BJ (cell line): ENCODE measurements around the gene CAPS. TPM values are rescaled to one million over a fixed set of nuclear protein-coding genes. Genes with fewer than 3 reads are reported as not detected.

ENCODE experiments used
- CTCF ChIA-PET: fragments of 350-600 bp; formaldehyde crosslinking; extraction: SDS; loops from one replicate; lab custom pipeline; 2021; ENCODE audit warnings: antibody characterized with exemption, inconsistent platforms; lab: Yijun Ruan, JAX
- POLR2A ChIA-PET: fragments of 300-600 bp; sonication (Branson Sonifier 250); formaldehyde crosslinking; extraction: SDS; loops from one replicate; lab custom pipeline; 2021; ENCODE audit warnings: antibody characterized with exemption; lab: Charles Lee
- DNase-seq: peaks from one replicate; pipeline ENCODE4 v3.0.0-alpha.2; 2011; ENCODE audit warnings: low read depth
- H3K27me3 ChIP-seq: 2 replicates; pipeline ENCODE4 v1.6.0; 2011; ENCODE audit warnings: low read length; ENCODE audit not compliant: control insufficient read depth, insufficient read depth
- H3K36me3 ChIP-seq: 2 replicates; pipeline ENCODE4 v1.5.1; 2011; ENCODE audit warnings: low read length; ENCODE audit not compliant: control insufficient read depth, insufficient read depth
- H3K4me3 ChIP-seq: 2 replicates; pipeline ENCODE4 v1.5.1; 2011; ENCODE audit warnings: low read depth, mild to moderate bottlenecking, control low read depth, low read length
- CTCF ChIP-seq: IDR thresholded peaks from 2 replicates; pipeline ENCODE4 v1.5.1; 2011; ENCODE audit warnings: low read depth, mild to moderate bottlenecking, control low read depth, inconsistent platforms, low read length, moderate library complexity; ENCODE audit not compliant: insufficient read depth
- polyA plus RNA-seq: library from polyadenylated mRNA; depleted of rRNA; stranded (reverse); fragments of >200 nt; gene quantifications from 2 replicates; pipeline ENCODE4 v1.2.3, GENCODE V29; 2011

The CAPS gene
- polyA plus RNA-seq, 1 experiment: 5.6 TPM

GRCh38 chr19:5893296-5893903 is 20.7 kb upstream of the CAPS start:
- CTCF ChIA-PET: interaction anchor here (0.6 to 5.0 kb wide), 12 partner anchors 9 to 132 kb away, joined by 3 to 80 read pairs (median 3); partner anchors contain the start of genes NDUFA11, NRTN and VMAC
- H3K4me3 ChIP-seq: no peak overlapping the region
- POLR2A ChIA-PET: interaction anchor here (0.5 kb wide), 1 partner anchor 129 kb away, joined by 3 read pairs; no protein-coding TSS in a partner anchor
- TF ChIP-seq CTCF: no peak
- no peak for DNase-seq
- peaks cover 18% of the 10 kb centered on the region for H3K36me3 ChIP-seq
- H3K27me3 ChIP-seq: no peaks in the 10 kb centered on the region

DNA sequence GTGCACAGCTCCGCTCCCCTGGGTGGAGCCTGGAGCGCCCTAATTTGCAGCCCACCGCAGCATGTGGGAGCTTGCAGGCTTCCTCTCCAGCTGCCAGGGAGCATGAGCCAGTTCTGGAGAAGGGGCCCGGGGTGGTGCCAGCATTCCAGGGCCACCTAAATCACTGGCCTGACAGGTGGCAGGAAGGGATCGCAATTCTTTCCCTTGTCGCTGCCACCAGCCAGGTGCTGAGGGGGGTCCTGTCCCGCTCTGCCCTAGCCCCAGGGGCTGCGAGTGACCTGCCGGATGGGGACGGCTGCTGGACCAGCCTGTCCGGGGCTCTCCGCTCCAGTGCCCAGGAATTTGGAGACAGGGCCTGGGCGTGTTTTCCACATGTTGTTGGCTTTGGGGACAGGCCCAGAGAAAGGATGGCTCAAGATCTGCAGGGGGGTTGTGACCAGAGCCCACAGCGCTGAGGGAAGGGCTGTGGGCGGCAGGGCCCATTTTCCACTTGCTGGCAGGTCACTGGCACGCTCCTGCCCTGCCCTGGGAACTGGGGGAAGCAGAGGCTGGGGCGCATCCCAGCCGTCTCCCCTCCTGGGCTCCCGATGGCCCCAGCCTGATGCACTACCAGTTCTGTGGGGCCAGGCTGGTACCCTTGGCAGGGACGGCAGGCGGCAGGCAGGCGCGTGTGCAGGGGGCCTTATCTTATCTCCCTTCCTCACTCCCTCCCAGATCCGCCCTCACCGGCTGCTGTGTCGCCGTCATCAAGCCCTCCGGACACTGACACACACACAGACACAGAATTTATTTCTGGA is 19.9 kb upstream of the CAPS start:
- CTCF ChIA-PET: interaction anchor here (0.9 to 5.0 kb wide), 4 partner anchors 9 to 90 kb away, joined by 3 to 80 read pairs (median 14); partner anchors contain the start of genes NDUFA11, NRTN and VMAC
- Histone ChIP-seq H3K4me3 (no peak overlapping the region), H3K27me3 (no peaks in the 10 kb centered on the region), H3K36me3 (peaks cover 18% of the 10 kb centered on the region)
- no peak for DNase-seq
- POLR2A ChIA-PET: no interaction called here
- no peak for TF ChIP-seq CTCF

DNA sequence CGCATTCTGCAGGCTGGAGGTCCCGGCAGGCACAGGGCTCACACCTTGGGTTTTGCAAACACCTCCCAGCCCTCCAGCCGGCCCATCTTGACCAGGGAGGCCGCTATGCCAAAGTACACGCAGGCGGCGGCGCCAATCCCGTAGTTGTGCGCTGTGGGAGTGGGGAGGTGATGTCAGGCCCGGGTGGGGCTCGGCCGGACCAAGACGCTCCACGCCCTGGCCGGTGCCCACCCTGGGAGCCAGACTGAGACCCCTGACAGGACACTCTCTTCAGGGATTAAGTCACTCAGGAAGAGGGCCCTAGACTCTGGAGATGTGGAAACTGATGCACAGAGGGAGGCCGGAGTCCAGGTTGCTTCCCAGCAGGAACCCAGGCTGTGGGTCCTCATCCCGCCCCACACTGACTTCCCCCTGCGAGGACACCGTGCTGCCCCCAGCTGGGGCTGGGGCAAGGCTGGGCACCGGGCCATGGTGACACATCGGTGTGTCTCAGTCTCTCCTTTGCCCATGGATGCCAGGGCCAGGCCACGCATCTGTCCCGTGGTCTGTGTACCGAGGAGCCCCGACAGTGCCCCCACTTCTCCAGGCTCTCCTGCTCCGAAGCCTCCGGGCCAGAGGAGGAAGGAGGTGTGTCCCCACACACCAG is 19.2 kb upstream of the CAPS start:
- DNase-seq: no peak
- no peak for TF ChIP-seq CTCF
- Histone ChIP-seq H3K27me3 (no peaks in the 10 kb centered on the region), H3K36me3 (peaks cover 19% of the 10 kb centered on the region), H3K4me3 (no peak overlapping the region)
- CTCF ChIA-PET: interaction anchor here (1.1 kb wide), 1 partner anchor 91 kb away, joined by 4 read pairs; the partner anchor contains the start of gene NRTN
- POLR2A ChIA-PET: no interaction called here

GRCh38 chr19:5895409-5895808 is 18.6 kb upstream of the CAPS start:
- no peaks in the 10 kb centered on the region for H3K27me3 ChIP-seq
- DNase-seq: no peak

More at GRCh38 chr19:5895409-5895808, 18.6 kb upstream of the CAPS start:
- Histone ChIP-seq H3K4me3 (no peak overlapping the region), H3K36me3 (peaks cover 21% of the 10 kb centered on the region)
- TF ChIP-seq CTCF: no peak
- POLR2A ChIA-PET: no interaction called here
- CTCF ChIA-PET: interaction anchor here (1.1 kb wide), 1 partner anchor 91 kb away, joined by 4 read pairs; the partner anchor contains the start of gene NRTN
